Mesenchymal stem cell (in vitro differentiated cells and primary cell): ENCODE data around the gene TBL2.
"Not testable (repeated sequence)": the region's sequence is repeated elsewhere in the genome, so short reads cannot be mapped to it uniquely, and the experiment has no call there.

Experiments
- DNase-seq: peaks from one replicate; pipeline ENCODE4 v3.0.0-alpha.2; 2013
- H2AFZ ChIP-seq: one replicate; pipeline ENCODE4 v1.6.1; 2013; ENCODE audit warnings: low read depth, mild to moderate bottlenecking, control low read depth, inconsistent platforms, low read length, moderate library complexity
- H2AK5ac ChIP-seq: 2 replicates; pipeline ENCODE4 v1.6.1; 2013; ENCODE audit warnings: low read length, moderate library complexity, mild to moderate bottlenecking, inconsistent platforms; ENCODE audit not compliant: severe bottlenecking
- H2BK120ac ChIP-seq: one replicate; pipeline ENCODE4 v1.6.1; 2013; ENCODE audit warnings: low read depth, mild to moderate bottlenecking, inconsistent platforms, low read length, moderate library complexity
- H2BK12ac ChIP-seq, 2 experiments: one replicate each; pipeline ENCODE4 v1.6.1; 2013; ENCODE audit warnings: inconsistent platforms in 2 of 2, low read length in 2 of 2, mild to moderate bottlenecking in 2 of 2, moderate library complexity in 2 of 2, control low read depth in 1 of 2
- H2BK15ac ChIP-seq: one replicate; pipeline ENCODE4 v1.6.1; 2013; ENCODE audit warnings: mild to moderate bottlenecking, low read depth, inconsistent platforms; ENCODE audit not compliant: poor library complexity, severe bottlenecking
- H2BK5ac ChIP-seq: 2 replicates; pipeline ENCODE4 v1.6.1; 2013; ENCODE audit warnings: low read depth, mild to moderate bottlenecking, low read length, control low read depth, inconsistent platforms; ENCODE audit not compliant: poor library complexity, severe bottlenecking
- H3K14ac ChIP-seq, 2 experiments: one replicate each; pipeline ENCODE4 v1.6.1; 2013; ENCODE audit warnings: inconsistent platforms in 2 of 2, low read length in 2 of 2, control low read depth in 1 of 2, mild to moderate bottlenecking in 1 of 2, moderate library complexity in 1 of 2
- H3K18ac ChIP-seq, 2 experiments: one replicate each; pipeline ENCODE4 v1.6.1; 2013; ENCODE audit warnings: inconsistent platforms in 2 of 2, low read length in 2 of 2, control low read depth in 1 of 2, low read depth in 1 of 2, mild to moderate bottlenecking in 1 of 2
- H3K23ac ChIP-seq, 2 experiments: one replicate each; pipeline ENCODE4 v1.6.1; 2013; ENCODE audit warnings: inconsistent platforms in 2 of 2, low read length in 2 of 2, mild to moderate bottlenecking in 2 of 2, moderate library complexity in 2 of 2, control low read depth in 1 of 2
- H3K27ac ChIP-seq: 2 replicates; pipeline ENCODE4 v1.5.1; 2013; ENCODE audit warnings: mild to moderate bottlenecking, moderate library complexity, low read length, control low read depth, inconsistent platforms; ENCODE audit not compliant: poor library complexity, severe bottlenecking
- H3K27me3 ChIP-seq, 2 experiments: 2 replicates each; pipeline versions ENCODE4 v1.6.1 to v1.7.0; 2013; ENCODE audit warnings: low read length in 2 of 2, mild to moderate bottlenecking in 2 of 2, moderate library complexity in 2 of 2, control low read depth in 1 of 2, inconsistent platforms in 1 of 2; ENCODE audit not compliant: control insufficient read depth in 1 of 2, insufficient read depth in 1 of 2
- H3K36me3 ChIP-seq, 2 experiments: 2 replicates each; pipeline versions ENCODE4 v1.6.1 to v1.7.0; 2013; ENCODE audit warnings: low read length in 2 of 2, control low read depth in 1 of 2, inconsistent platforms in 1 of 2, low read depth in 1 of 2, mild to moderate bottlenecking in 1 of 2; ENCODE audit not compliant: insufficient read depth in 2 of 2, control insufficient read depth in 1 of 2
- H3K4ac ChIP-seq, 2 experiments: one replicate each; pipeline ENCODE4 v1.6.1; 2013; ENCODE audit warnings: inconsistent platforms in 2 of 2, low read length in 2 of 2, mild to moderate bottlenecking in 2 of 2, moderate library complexity in 2 of 2, control low read depth in 1 of 2, low read depth in 1 of 2
- H3K4me1 ChIP-seq: 2 replicates; pipeline ENCODE4 v1.6.1; 2013; ENCODE audit warnings: low read depth, low read length, control low read depth; ENCODE audit not compliant: control insufficient read depth, insufficient read depth
- H3K4me2 ChIP-seq: 2 replicates; pipeline ENCODE4 v1.6.1; 2013; ENCODE audit warnings: low read length, mild to moderate bottlenecking, inconsistent platforms; ENCODE audit not compliant: poor library complexity, severe bottlenecking
- H3K4me3 ChIP-seq, 2 experiments: 2 replicates each; pipeline versions ENCODE4 v1.5.1 to v1.7.0; 2013; ENCODE audit warnings: low read length in 2 of 2, mild to moderate bottlenecking in 2 of 2, control low read depth in 1 of 2, low read depth in 1 of 2; ENCODE audit not compliant: insufficient read depth in 1 of 2
- H3K79me1 ChIP-seq: replicated peaks from 2 replicates; pipeline ENCODE4 v1.6.1; 2013; ENCODE audit warnings: mild to moderate bottlenecking, control low read depth, low read length, inconsistent platforms; ENCODE audit not compliant: poor library complexity, severe bottlenecking
- H3K9ac ChIP-seq: 2 replicates; pipeline ENCODE4 v1.7.0; 2013; ENCODE audit warnings: mild to moderate bottlenecking, low read length, moderate library complexity
- H3K9me3 ChIP-seq: 2 replicates; pipeline ENCODE4 v1.7.0; 2013; ENCODE audit warnings: mild to moderate bottlenecking, low read length; ENCODE audit not compliant: control insufficient read depth
- H4K8ac ChIP-seq: one replicate; pipeline ENCODE4 v1.6.1; 2013; ENCODE audit warnings: inconsistent platforms, mild to moderate bottlenecking, low read length, moderate library complexity
- H4K91ac ChIP-seq: one replicate; pipeline ENCODE4 v1.6.1; 2013; ENCODE audit warnings: mild to moderate bottlenecking, low read length, inconsistent platforms
- WGBS: methylation state at CpG from one replicate; pipeline ENCODE4 v1.1.7; 2013; ENCODE audit warnings: mixed read lengths; 5-methylcytosine and 5-hydroxymethylcytosine counted together

Gene TBL2

GRCh38 chr7:73581006-73581405, 2.6 kb upstream of the TBL2 start:
- H3K4me2 ChIP-seq, H3K4ac ChIP-seq, H3K4me3 ChIP-seq, H3K27me3 ChIP-seq, DNase-seq, H3K18ac ChIP-seq, H3K36me3 ChIP-seq, H2AK5ac ChIP-seq, H4K91ac ChIP-seq, H3K27ac ChIP-seq, H3K9me3 ChIP-seq, H2BK15ac ChIP-seq, H3K23ac ChIP-seq, H2BK120ac ChIP-seq, H3K14ac ChIP-seq, H3K79me1 ChIP-seq, H2AFZ ChIP-seq, H4K8ac ChIP-seq, H3K9ac ChIP-seq, H2BK12ac ChIP-seq, H2BK5ac ChIP-seq: not testable (repeated sequence)
- H3K4me1 ChIP-seq, result peaks cover 11% of the 10 kb centered on the region
- 92% methylated on average over 9 of the region's 9 CpGs for WGBS

GRCh38 chr7:73577627-73578341, 595 bp downstream of the TBL2 start:
- Histone ChIP-seq H3K9ac (peak overlapping the region; percentile 96), H3K79me1 (peaks cover 20% of the 10 kb centered on the region), H3K14ac (peak overlapping the region in 1 of 2 experiments; percentile 99), H3K23ac (peak overlapping the region in 1 of 2 experiments; percentile 95), H3K4me2 (peak overlapping the region; percentile 26), H3K36me3 (peaks cover 30 to 32% of the 10 kb centered on the region in 2 experiments), H3K9me3 (no peaks in the 10 kb centered on the region), H2AFZ (peak overlapping the region; percentile 75), H4K8ac (peak overlapping the region; percentile 96), H3K4ac (peak overlapping the region; percentile 55 to 98), H3K27ac (peak overlapping the region; percentile 43), H4K91ac (peak overlapping the region; percentile 83), H2BK5ac (peak overlapping the region; percentile 71), H2AK5ac (no peak overlapping the region), H3K4me3 (peak overlapping the region; percentile 89 to 95), H3K27me3 (no peaks in the 10 kb centered on the region), H2BK12ac (peak overlapping the region in 1 of 2 experiments; percentile 43), H3K4me1 (peaks cover 14% of the 10 kb centered on the region), H2BK15ac (no peak overlapping the region), H2BK120ac (peak overlapping the region; percentile 1), H3K18ac (peak overlapping the region; percentile 44 to 97)
- DNase-seq, result peak; percentile 33
- WGBS, result 17% methylated on average over 32 of the region's 32 CpGs

GRCh38 chr7:73573791-73574190, 4.6 kb downstream of the TBL2 start:
- H3K4me3 ChIP-seq, result no peak overlapping the region
- WGBS, result 99% methylated on average over 11 of the region's 11 CpGs
- H3K9me3 ChIP-seq, result no peaks in the 10 kb centered on the region
- no peak overlapping the region for H4K8ac ChIP-seq
- H2BK5ac ChIP-seq, result no peak overlapping the region
- H3K79me1 ChIP-seq, result peaks cover 32% of the 10 kb centered on the region
- H3K9ac ChIP-seq, result no peak overlapping the region
- H3K4me1 ChIP-seq, result peaks cover 11% of the 10 kb centered on the region
- H2AK5ac ChIP-seq, result no peak overlapping the region
- no peak overlapping the region for H2BK120ac ChIP-seq
- H2AFZ ChIP-seq, result no peak overlapping the region
- H2BK12ac ChIP-seq, result no peak overlapping the region
- H3K23ac ChIP-seq, result no peak overlapping the region
- no peak overlapping the region for H2BK15ac ChIP-seq
- H3K36me3 ChIP-seq, result peaks cover 57 to 70% of the 10 kb centered on the region in 2 experiments
- no peak overlapping the region for H3K27ac ChIP-seq
- H3K18ac ChIP-seq, result no peak overlapping the region
- H3K27me3 ChIP-seq, result no peaks in the 10 kb centered on the region
- no peak overlapping the region for H3K14ac ChIP-seq
- no peak overlapping the region for H3K4me2 ChIP-seq
- peak overlapping the region in 1 of 2 experiments; percentile 24 for H3K4ac ChIP-seq
- no peak overlapping the region for H4K91ac ChIP-seq
- DNase-seq, result no peak

- H3K14ac ChIP-seq, result no peak overlapping the region
- H4K8ac ChIP-seq, result no peak overlapping the region
- no peak overlapping the region for H3K9ac ChIP-seq
- H3K23ac ChIP-seq, result no peak overlapping the region
- H3K4ac ChIP-seq, result no peak overlapping the region
- no peak overlapping the region for H3K27ac ChIP-seq
- H4K91ac ChIP-seq, result no peak overlapping the region
- peaks cover 11% of the 10 kb centered on the region for H3K4me1 ChIP-seq
- no peaks in the 10 kb centered on the region for H3K27me3 ChIP-seq
- no peak overlapping the region for H2BK5ac ChIP-seq
- WGBS, result 97% methylated on average over 9 of the region's 9 CpGs
- H2AFZ ChIP-seq, result no peak overlapping the region
- DNase-seq, result no peak
- H3K9me3 ChIP-seq, result no peaks in the 10 kb centered on the region
- peaks cover 32% of the 10 kb centered on the region for H3K79me1 ChIP-seq
- no peak overlapping the region for H2BK15ac ChIP-seq
- H3K4me3 ChIP-seq, result no peak overlapping the region
- no peak overlapping the region for H2BK120ac ChIP-seq
- H2BK12ac ChIP-seq, result no peak overlapping the region
- H3K4me2 ChIP-seq, result no peak overlapping the region
- no peak overlapping the region for H2AK5ac ChIP-seq
- H3K18ac ChIP-seq, result no peak overlapping the region
- H3K36me3 ChIP-seq, result peaks cover 58 to 70% of the 10 kb centered on the region in 2 experiments
These were observed 5.1 kb downstream of the TBL2 start for GRCh38 chr7:73573276-73573675.
